ENCODE measurements around the gene PDE11A.

The PDE11A gene

GRCh38 chr2:177619986-177620385, 452.6 kb downstream of the PDE11A start:
- TF ChIP-seq CTCF (IDR thresholded peaks at IDR 0.05; ENCODE audit: control insufficient read depth, insufficient read depth, low read depth, low read length, missing control alignments): no peak
- no peak overlapping the region for H3K4me3 ChIP-seq (ENCODE audit: control insufficient read depth, low read depth, low read length)
- DNase-seq (ENCODE audit: low read depth): no peak

DNA sequence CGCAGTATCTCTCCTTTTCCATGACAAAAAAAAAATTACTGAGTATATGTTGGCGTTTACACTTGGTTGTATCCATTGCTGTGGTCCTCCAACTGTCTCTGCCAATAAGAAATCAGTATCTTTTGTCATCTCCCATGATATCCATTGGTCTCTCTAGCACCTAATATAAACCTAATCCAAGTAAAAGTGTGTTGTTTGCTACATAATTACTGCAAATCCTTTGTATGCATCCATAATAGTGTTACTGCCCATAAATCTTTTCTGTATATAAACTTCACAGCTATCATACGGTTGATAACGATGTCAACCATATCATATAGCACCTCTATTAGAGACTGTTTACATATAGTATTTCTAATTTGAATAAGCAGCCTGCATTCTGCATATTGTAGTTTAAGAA, 453.1 kb downstream of the PDE11A start:
- no peak overlapping the region for H3K4me3 ChIP-seq (ENCODE audit: control insufficient read depth, low read depth, low read length)
- TF ChIP-seq CTCF (IDR thresholded peaks at IDR 0.05; ENCODE audit: control insufficient read depth, insufficient read depth, low read depth, low read length, missing control alignments): no peak
- DNase-seq (ENCODE audit: low read depth): no peak

DNA sequence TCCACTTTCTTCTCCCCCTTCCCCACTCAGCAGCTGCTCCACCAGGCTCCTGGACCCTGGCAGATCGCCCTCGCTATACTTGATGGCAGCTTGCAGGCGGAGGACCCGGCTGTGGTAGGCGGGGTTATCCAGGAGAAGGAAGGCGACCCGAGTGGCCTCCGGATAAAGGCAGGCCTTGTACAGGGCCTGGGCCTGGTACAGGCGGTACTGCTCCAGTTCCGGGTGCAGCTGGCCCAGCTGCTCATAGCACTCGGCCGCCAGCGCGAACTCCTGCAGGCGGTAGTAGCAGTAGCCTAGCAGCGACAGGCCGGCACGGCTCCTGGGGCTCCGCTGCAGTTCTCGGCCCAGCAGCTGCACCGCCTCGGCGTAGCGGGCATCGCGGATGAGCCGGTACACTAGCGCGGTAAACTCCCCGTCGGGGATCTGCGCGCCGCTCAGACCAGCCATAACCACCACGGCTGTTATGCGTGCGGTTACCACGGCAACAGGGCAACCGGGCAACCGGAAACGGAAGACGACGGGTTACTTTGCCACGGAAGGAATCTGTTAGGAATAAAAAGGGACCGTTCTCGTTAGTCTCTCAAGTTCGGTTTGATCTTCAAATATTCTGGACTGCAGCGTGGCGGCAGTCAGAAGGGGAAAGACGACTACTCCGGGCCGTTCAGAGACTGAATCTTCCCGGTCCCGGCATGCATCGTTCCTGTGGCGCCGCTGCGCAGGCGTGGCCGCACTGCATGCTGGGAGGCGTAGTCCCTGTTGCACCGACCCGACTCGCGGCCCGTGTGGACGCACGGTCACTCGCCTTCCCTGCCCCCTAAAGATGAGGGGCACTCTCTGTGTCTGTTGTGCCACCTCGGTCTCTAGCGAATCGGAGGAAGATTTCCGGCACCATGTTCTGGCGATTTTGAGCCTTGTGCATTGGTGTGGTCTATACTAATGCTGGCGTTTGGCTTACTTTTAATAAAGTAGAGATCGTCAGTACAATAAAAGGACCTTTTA, 454.0 kb downstream of the PDE11A start:
- H3K4me3 ChIP-seq (ENCODE audit: control insufficient read depth, low read depth, low read length): peak overlapping the region; percentile 70
- TF ChIP-seq CTCF (IDR thresholded peaks at IDR 0.05; ENCODE audit: control insufficient read depth, insufficient read depth, low read depth, low read length, missing control alignments): no peak
- peak; percentile 32 for DNase-seq (ENCODE audit: low read depth)

GRCh38 chr2:177617849-177618248, 454.7 kb downstream of the PDE11A start:
- no peak for TF ChIP-seq CTCF (IDR thresholded peaks at IDR 0.05; ENCODE audit: control insufficient read depth, insufficient read depth, low read depth, low read length, missing control alignments)
- no peak for DNase-seq (ENCODE audit: low read depth)
- H3K4me3 ChIP-seq (ENCODE audit: control insufficient read depth, low read depth, low read length): peak overlapping the region; percentile 70

DNA sequence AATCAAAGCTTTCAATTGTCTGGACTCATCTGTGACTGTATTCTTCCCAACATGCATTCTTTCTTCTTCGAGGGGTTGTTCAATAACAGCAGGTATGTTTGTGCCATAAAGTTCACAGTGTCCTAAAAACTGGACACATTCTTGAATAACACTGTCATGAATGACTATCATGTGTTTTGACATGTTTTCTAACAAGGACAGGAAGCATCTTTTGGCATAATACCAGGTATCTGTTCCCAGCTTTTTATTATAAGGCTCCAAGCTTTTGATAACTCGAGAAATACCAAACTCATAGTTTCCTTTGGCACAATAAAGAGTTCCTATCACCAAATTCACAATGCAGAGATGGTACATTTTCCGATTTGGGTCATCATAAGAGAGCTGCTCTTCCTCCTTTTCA, 455.8 kb downstream of the PDE11A start:
- TF ChIP-seq CTCF (IDR thresholded peaks at IDR 0.05; ENCODE audit: control insufficient read depth, insufficient read depth, low read depth, low read length, missing control alignments): no peak
- no peak overlapping the region for H3K4me3 ChIP-seq (ENCODE audit: control insufficient read depth, low read depth, low read length)
- no peak for DNase-seq (ENCODE audit: low read depth)

DNA sequence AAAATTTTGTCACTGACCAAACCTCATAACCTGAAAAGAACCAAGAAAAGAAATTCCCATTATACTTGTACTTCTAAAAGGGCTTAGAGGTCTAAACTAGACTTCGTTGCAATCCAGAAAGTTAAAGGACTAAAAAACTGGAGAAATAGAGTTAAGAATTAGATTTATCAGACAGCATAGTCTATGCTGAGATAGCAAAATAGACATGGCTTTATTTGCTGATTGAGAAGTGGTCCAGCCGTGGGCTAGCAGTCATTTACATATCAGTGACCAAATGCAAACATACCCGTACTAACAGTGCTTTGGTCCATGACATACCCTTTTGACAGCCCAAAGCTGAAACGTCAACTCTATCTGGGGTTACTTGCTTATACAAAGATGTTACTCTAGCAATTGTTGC, 456.5 kb downstream of the PDE11A start:
- no peak for TF ChIP-seq CTCF (IDR thresholded peaks at IDR 0.05; ENCODE audit: control insufficient read depth, insufficient read depth, low read depth, low read length, missing control alignments)
- H3K4me3 ChIP-seq (ENCODE audit: control insufficient read depth, low read depth, low read length): no peak overlapping the region
- no peak for DNase-seq (ENCODE audit: low read depth)

All from AG09309 (cell line).